T-helper 2 cell treated with Interferon-gamma antibody and Interleukin-4, amounts not matched to agents 5 μg/mL and 100 μg/mL, for 36 hours (primary cell): ENCODE measurements around the gene STIM1.

ENCODE experiments used
- DNase-seq: peaks from one replicate; pipeline ENCODE4 v3.0.0; 2021; ENCODE audit warnings: low spot score
- H3K27ac Mint-ChIP-seq: one replicate; pipeline ENCODE4 v1.8.0; 2021; ENCODE audit warnings: mild to moderate bottlenecking, mixed read lengths
- H3K27me3 Mint-ChIP-seq: one replicate; pipeline ENCODE4 v1.8.0; 2021; ENCODE audit warnings: low read depth, mixed read lengths
- H3K36me3 Mint-ChIP-seq: one replicate; pipeline ENCODE4 v1.8.0; 2021; ENCODE audit warnings: low read depth, mixed read lengths
- H3K4me1 Mint-ChIP-seq: one replicate; pipeline ENCODE4 v1.8.0; 2021; ENCODE audit warnings: low read depth, mixed read lengths
- H3K4me3 Mint-ChIP-seq: one replicate; pipeline ENCODE4 v1.8.0; 2022; ENCODE audit warnings: mild to moderate bottlenecking, moderate library complexity, mixed read lengths
- H3K9me3 Mint-ChIP-seq: one replicate; pipeline ENCODE4 v1.8.0; 2021; ENCODE audit warnings: mixed read lengths

STIM1 gene

GRCh38 chr11:3835751-3836150 is 19.7 kb upstream of the STIM1 start:
- no peaks in the 10 kb centered on the region for H3K27me3 Mint-ChIP-seq
- peak overlapping the region; percentile 82 for H3K27ac Mint-ChIP-seq
- H3K4me1 Mint-ChIP-seq = peaks cover 73% of the 10 kb centered on the region
- no peaks in the 10 kb centered on the region for H3K9me3 Mint-ChIP-seq
- no peak for DNase-seq
- H3K36me3 Mint-ChIP-seq = peaks cover 57% of the 10 kb centered on the region
- H3K4me3 Mint-ChIP-seq = peak overlapping the region; percentile 99

GRCh38 chr11:3836903-3837302 is 18.6 kb upstream of the STIM1 start:
- peak overlapping the region; percentile 99 for H3K4me3 Mint-ChIP-seq
- no peaks in the 10 kb centered on the region for H3K27me3 Mint-ChIP-seq
- peak overlapping the region; percentile 87 for H3K27ac Mint-ChIP-seq
- peaks cover 47% of the 10 kb centered on the region for H3K36me3 Mint-ChIP-seq
- DNase-seq = peak; percentile 30
- H3K4me1 Mint-ChIP-seq = peaks cover 69% of the 10 kb centered on the region
- H3K9me3 Mint-ChIP-seq = no peaks in the 10 kb centered on the region

GRCh38 chr11:3837793-3838192 is 17.7 kb upstream of the STIM1 start:
- Mint-ChIP-seq H3K4me1 (peaks cover 62% of the 10 kb centered on the region), H3K27me3 (no peaks in the 10 kb centered on the region), H3K9me3 (no peaks in the 10 kb centered on the region), H3K36me3 (peaks cover 47% of the 10 kb centered on the region), H3K4me3 (peak overlapping the region; percentile 99), H3K27ac (peak overlapping the region; percentile 98)
- no peak for DNase-seq

- H3K36me3 Mint-ChIP-seq = peaks cover 44% of the 10 kb centered on the region
- H3K9me3 Mint-ChIP-seq = no peaks in the 10 kb centered on the region
- H3K4me1 Mint-ChIP-seq = peaks cover 60% of the 10 kb centered on the region
- no peak for DNase-seq
- peak overlapping the region; percentile 98 for H3K27ac Mint-ChIP-seq
- H3K27me3 Mint-ChIP-seq = no peaks in the 10 kb centered on the region
- peak overlapping the region; percentile 99 for H3K4me3 Mint-ChIP-seq
Measured at GRCh38 chr11:3838504-3838903, 17.0 kb upstream of the STIM1 start.

- Mint-ChIP-seq H3K27me3 (no peaks in the 10 kb centered on the region), H3K27ac (peak overlapping the region; percentile 98), H3K4me3 (peak overlapping the region; percentile 99), H3K4me1 (peaks cover 51% of the 10 kb centered on the region), H3K9me3 (no peaks in the 10 kb centered on the region), H3K36me3 (peaks cover 29% of the 10 kb centered on the region)
- DNase-seq = peak; percentile 39
Measured at GRCh38 chr11:3840004-3840869, 15.2 kb upstream of the STIM1 start.

GRCh38 chr11:3840870-3841425 is 14.5 kb upstream of the STIM1 start, which contains the start of gene RHOG:
RHOG (minus strand) TSS chr11:3840959; CDS start chr11:3828138, 12,821 bp downstream.
- H3K27me3 Mint-ChIP-seq = no peaks in the 10 kb centered on the region
- no peaks in the 10 kb centered on the region for H3K9me3 Mint-ChIP-seq
- H3K4me1 Mint-ChIP-seq = peaks cover 46% of the 10 kb centered on the region
- peaks cover 23% of the 10 kb centered on the region for H3K36me3 Mint-ChIP-seq
- H3K4me3 Mint-ChIP-seq = peak within 1 kb of the TSS; percentile 99
- peak; percentile 73 for DNase-seq
- H3K27ac Mint-ChIP-seq = peak within 1 kb of the TSS; percentile 98

GRCh38 chr11:3841426-3842350 is 13.8 kb upstream of the STIM1 start:
- Mint-ChIP-seq H3K27ac (peak overlapping the region; percentile 98), H3K9me3 (no peaks in the 10 kb centered on the region), H3K36me3 (peaks cover 23% of the 10 kb centered on the region), H3K4me3 (peak overlapping the region; percentile 85), H3K4me1 (peaks cover 41% of the 10 kb centered on the region), H3K27me3 (no peaks in the 10 kb centered on the region)
- peak; percentile 96 for DNase-seq

GRCh38 chr11:3843326-3843725 is 12.1 kb upstream of the STIM1 start:
- Mint-ChIP-seq H3K27ac (peak overlapping the region; percentile 51), H3K36me3 (peaks cover 16% of the 10 kb centered on the region), H3K9me3 (no peaks in the 10 kb centered on the region), H3K27me3 (no peaks in the 10 kb centered on the region), H3K4me3 (no peak overlapping the region), H3K4me1 (peaks cover 30% of the 10 kb centered on the region)
- no peak for DNase-seq

- H3K27me3 Mint-ChIP-seq = no peaks in the 10 kb centered on the region
- no peaks in the 10 kb centered on the region for H3K9me3 Mint-ChIP-seq
- H3K27ac Mint-ChIP-seq = no peak overlapping the region
- H3K4me1 Mint-ChIP-seq = peaks cover 25% of the 10 kb centered on the region
- H3K36me3 Mint-ChIP-seq = no peaks in the 10 kb centered on the region
- DNase-seq = no peak
- no peak overlapping the region for H3K4me3 Mint-ChIP-seq
Measured at GRCh38 chr11:3845246-3845645, 10.2 kb upstream of the STIM1 start.

- no peaks in the 10 kb centered on the region for H3K9me3 Mint-ChIP-seq
- no peak overlapping the region for H3K27ac Mint-ChIP-seq
- H3K4me3 Mint-ChIP-seq = no peak overlapping the region
- H3K36me3 Mint-ChIP-seq = no peaks in the 10 kb centered on the region
- H3K27me3 Mint-ChIP-seq = no peaks in the 10 kb centered on the region
- H3K4me1 Mint-ChIP-seq = peaks cover 25% of the 10 kb centered on the region
- no peak for DNase-seq
Measured at GRCh38 chr11:3845670-3846069, 9.8 kb upstream of the STIM1 start.

- H3K27me3 Mint-ChIP-seq = no peaks in the 10 kb centered on the region
- no peak overlapping the region for H3K4me3 Mint-ChIP-seq
- no peak overlapping the region for H3K27ac Mint-ChIP-seq
- DNase-seq = no peak
- no peaks in the 10 kb centered on the region for H3K36me3 Mint-ChIP-seq
- peaks cover 34% of the 10 kb centered on the region for H3K4me1 Mint-ChIP-seq
- H3K9me3 Mint-ChIP-seq = no peaks in the 10 kb centered on the region
Measured at GRCh38 chr11:3849297-3849874, 6.1 kb upstream of the STIM1 start.

GRCh38 chr11:3853545-3853842 is 2.0 kb upstream of the STIM1 start:
- Mint-ChIP-seq H3K9me3 (no peaks in the 10 kb centered on the region), H3K4me3 (peak overlapping the region; percentile 97), H3K27ac (peak overlapping the region; percentile 99), H3K27me3 (no peaks in the 10 kb centered on the region), H3K36me3 (peaks cover 11% of the 10 kb centered on the region), H3K4me1 (peaks cover 46% of the 10 kb centered on the region)
- DNase-seq = no peak

GRCh38 chr11:3853899-3854659 is 1.4 kb upstream of the STIM1 start:
- Mint-ChIP-seq H3K36me3 (peaks cover 12% of the 10 kb centered on the region), H3K4me1 (peaks cover 47% of the 10 kb centered on the region), H3K27ac (peak overlapping the region; percentile 99), H3K4me3 (peak overlapping the region; percentile 97), H3K27me3 (no peaks in the 10 kb centered on the region), H3K9me3 (no peaks in the 10 kb centered on the region)
- DNase-seq = peak; percentile 69
